MG63 (cell line): ENCODE measurements around the gene ZC3H10. TPM values are rescaled to one million over a fixed set of nuclear protein-coding genes. Genes with fewer than 3 reads are reported as not detected.
A peak's percentile ranks its signal among the peaks of the same experiment; 100 is the strongest.
"Not testable (repeated sequence)": the region's sequence is repeated elsewhere in the genome, so short reads cannot be mapped to it uniquely, and the experiment has no call there.

Experiments
- DNase-seq: peaks from one replicate; pipeline ENCODE4 v3.0.0-alpha.2; 2020
- H3K27me3 ChIP-seq: fragments of 250-450 bp; sonication (Bioruptor Pico); 2 replicates; pipeline ENCODE4 v1.5.1; 2020; ENCODE audit warnings: mild to moderate bottlenecking, moderate library complexity
- H3K36me3 ChIP-seq: fragments of 250-450 bp; sonication (Bioruptor Pico); 2 replicates; pipeline ENCODE4 v1.5.1; 2020; ENCODE audit warnings: mild to moderate bottlenecking, moderate library complexity
- H3K4me3 ChIP-seq: fragments of 250-450 bp; sonication (Bioruptor Pico); 2 replicates; pipeline ENCODE4 v1.5.1; 2020; ENCODE audit warnings: mild to moderate bottlenecking, moderate library complexity
- H3K9me3 ChIP-seq: fragments of 250-450 bp; sonication (Bioruptor Pico); 2 replicates; pipeline ENCODE4 v1.5.1; 2020; ENCODE audit warnings: mild to moderate bottlenecking, moderate library complexity
- total RNA-seq: library from RNA; depleted of rRNA; stranded (reverse); fragments of >200 nt; shearing (Covaris generic); gene quantifications from 2 replicates; pipeline ENCODE4 v1.2.3, GENCODE V29; 2014; ENCODE audit warnings: low replicate concordance

ZC3H10 gene
- total RNA-seq, 1 experiment from 2014 or later = 5.3 TPM

- Histone ChIP-seq H3K36me3 (peaks cover 51% of the 10 kb centered on the region), H3K4me3 (peak overlapping the region; percentile 85)
- H3K27me3 ChIP-seq, H3K9me3 ChIP-seq, DNase-seq: not testable (repeated sequence)
Observed at GRCh38 chr12:56117082-56117706, 872 bp upstream of the ZC3H10 start.

GRCh38 chr12:56118688-56119357 is 757 bp downstream of the ZC3H10 start:
- peaks cover 38% of the 10 kb centered on the region for H3K36me3 ChIP-seq
- H3K4me3 ChIP-seq = peak overlapping the region; percentile 85
- no peaks in the 10 kb centered on the region for H3K27me3 ChIP-seq
- no peak for DNase-seq
- no peaks in the 10 kb centered on the region; the same call in 1 of the 2 replicates for H3K9me3 ChIP-seq

- DNase-seq = peak; percentile 82
- Histone ChIP-seq H3K27me3 (no peaks in the 10 kb centered on the region), H3K36me3 (peaks cover 33% of the 10 kb centered on the region), H3K9me3 (no peaks in the 10 kb centered on the region; the same call in 1 of the 2 replicates), H3K4me3 (peak overlapping the region; percentile 85)
Observed at GRCh38 chr12:56119361-56119796, 1.3 kb downstream of the ZC3H10 start.

- Histone ChIP-seq H3K4me3 (no peak overlapping the region), H3K36me3 (peaks cover 34% of the 10 kb centered on the region), H3K27me3 (no peaks in the 10 kb centered on the region), H3K9me3 (no peaks in the 10 kb centered on the region; the same call in 1 of the 2 replicates)
- DNase-seq = no peak
Observed at GRCh38 chr12:56120158-56120846, 2.2 kb downstream of the ZC3H10 start.

- Histone ChIP-seq H3K4me3 (no peak overlapping the region), H3K9me3 (no peaks in the 10 kb centered on the region; the same call in 1 of the 2 replicates), H3K27me3 (no peaks in the 10 kb centered on the region), H3K36me3 (peaks cover 36% of the 10 kb centered on the region)
- no peak for DNase-seq
Observed at GRCh38 chr12:56121204-56121870, 3.3 kb downstream of the ZC3H10 start.

- DNase-seq = no peak
- Histone ChIP-seq H3K36me3 (peaks cover 25% of the 10 kb centered on the region), H3K4me3 (no peak overlapping the region), H3K9me3 (no peaks in the 10 kb centered on the region), H3K27me3 (no peaks in the 10 kb centered on the region)
Observed at GRCh38 chr12:56122637-56123036, 4.6 kb downstream of the ZC3H10 start.

GRCh38 chr12:56124133-56124532 is 6.1 kb downstream of the ZC3H10 start:
- Histone ChIP-seq H3K4me3 (no peak overlapping the region), H3K27me3 (no peaks in the 10 kb centered on the region), H3K36me3 (peaks cover 23% of the 10 kb centered on the region), H3K9me3 (no peaks in the 10 kb centered on the region)
- no peak for DNase-seq

- Histone ChIP-seq H3K36me3 (peaks cover 23% of the 10 kb centered on the region), H3K9me3 (no peaks in the 10 kb centered on the region), H3K27me3 (no peaks in the 10 kb centered on the region), H3K4me3 (no peak overlapping the region)
- no peak for DNase-seq
Observed at GRCh38 chr12:56126732-56127239, 8.7 kb downstream of the ZC3H10 start.

GRCh38 chr12:56127485-56127887 is 9.4 kb downstream of the ZC3H10 start:
- Histone ChIP-seq H3K9me3 (no peaks in the 10 kb centered on the region), H3K4me3 (peak overlapping the region; percentile 35), H3K27me3 (no peaks in the 10 kb centered on the region), H3K36me3 (peaks cover 27% of the 10 kb centered on the region)
- no peak for DNase-seq

GRCh38 chr12:56127888-56128669 is 10.0 kb downstream of the ZC3H10 start, which contains the start of gene ESYT1:
ESYT1 (plus strand) TSS chr12:56128267; CDS start chr12:56128320, 53 bp downstream.
- peak within 1 kb of the TSS; percentile 77 for H3K4me3 ChIP-seq
- DNase-seq = peak; percentile 99
- H3K9me3 ChIP-seq = no peaks in the 10 kb centered on the region
- peaks cover 29% of the 10 kb centered on the region for H3K36me3 ChIP-seq
- no peaks in the 10 kb centered on the region for H3K27me3 ChIP-seq

- Histone ChIP-seq H3K36me3 (peaks cover 36% of the 10 kb centered on the region), H3K9me3 (no peaks in the 10 kb centered on the region), H3K27me3 (no peaks in the 10 kb centered on the region), H3K4me3 (peak overlapping the region; percentile 77)
- peak; percentile 23 for DNase-seq
Observed at GRCh38 chr12:56128670-56129205, 10.7 kb downstream of the ZC3H10 start.

- DNase-seq = peak; percentile 77
- Histone ChIP-seq H3K4me3 (peak overlapping the region; percentile 77), H3K36me3 (peaks cover 42% of the 10 kb centered on the region), H3K27me3 (no peaks in the 10 kb centered on the region), H3K9me3 (no peaks in the 10 kb centered on the region)
Observed at GRCh38 chr12:56129206-56129941, 11.3 kb downstream of the ZC3H10 start.

- H3K36me3 ChIP-seq = peaks cover 42% of the 10 kb centered on the region
- peak overlapping the region; percentile 77; the same call in 1 of the 2 replicates for H3K4me3 ChIP-seq
- no peak for DNase-seq
- no peaks in the 10 kb centered on the region for H3K27me3 ChIP-seq
- H3K9me3 ChIP-seq = no peaks in the 10 kb centered on the region
Observed at GRCh38 chr12:56129942-56130495, 12.0 kb downstream of the ZC3H10 start.

GRCh38 chr12:56130876-56131275 is 12.8 kb downstream of the ZC3H10 start:
- DNase-seq = no peak
- Histone ChIP-seq H3K9me3 (no peaks in the 10 kb centered on the region), H3K27me3 (no peaks in the 10 kb centered on the region), H3K36me3 (peaks cover 42% of the 10 kb centered on the region), H3K4me3 (no peak overlapping the region)

GRCh38 chr12:56134897-56135296 is 16.8 kb downstream of the ZC3H10 start:
- Histone ChIP-seq H3K27me3 (no peaks in the 10 kb centered on the region), H3K36me3 (peaks cover 67% of the 10 kb centered on the region), H3K4me3 (no peak overlapping the region), H3K9me3 (no peaks in the 10 kb centered on the region)
- no peak for DNase-seq
